Measurements from ENCODE around the gene UCK1. TPM values are rescaled to one million over a fixed set of nuclear protein-coding genes. Genes with fewer than 3 reads are reported as not detected.

Gene UCK1
- total RNA-seq, 1 donor from 2014 or later = 36.8 TPM

- peaks cover 21% of the 10 kb centered on the region for H3K36me3 Mint-ChIP-seq
- DNase-seq (ENCODE audit: extremely low spot score, unreplicated experiment) = no peak
- peaks cover 5% of the 10 kb centered on the region for H3K4me1 Mint-ChIP-seq (ENCODE audit: unreplicated experiment)
Measured at GRCh38 chr9:131496844-131497405, 34.1 kb downstream of the UCK1 start.

GRCh38 chr9:131495785-131496184 is 35.3 kb downstream of the UCK1 start:
- H3K27ac Mint-ChIP-seq = no peak overlapping the region
- H3K36me3 Mint-ChIP-seq = peaks cover 20% of the 10 kb centered on the region
- no peaks in the 10 kb centered on the region for H3K27me3 Mint-ChIP-seq
- no peak for DNase-seq (ENCODE audit: extremely low spot score, unreplicated experiment)
- H3K4me1 Mint-ChIP-seq (ENCODE audit: unreplicated experiment) = no peaks in the 10 kb centered on the region
- no peaks in the 10 kb centered on the region for H3K9me3 Mint-ChIP-seq
- no peak for TF ChIP-seq CTCF (conservative IDR thresholded peaks at IDR 0.05)
- H3K4me3 Mint-ChIP-seq = no peak overlapping the region

More at GRCh38 chr9:131496844-131497405, 34.1 kb downstream of the UCK1 start:
- Mint-ChIP-seq H3K4me3 (no peak overlapping the region), H3K9me3 (no peaks in the 10 kb centered on the region), H3K27me3 (no peaks in the 10 kb centered on the region), H3K27ac (no peak overlapping the region)
- no peak for TF ChIP-seq CTCF (conservative IDR thresholded peaks at IDR 0.05)

- no peak for TF ChIP-seq CTCF (conservative IDR thresholded peaks at IDR 0.05)
- peaks cover 26% of the 10 kb centered on the region for H3K36me3 Mint-ChIP-seq
- no peak overlapping the region for H3K4me3 Mint-ChIP-seq
- DNase-seq (ENCODE audit: extremely low spot score, unreplicated experiment) = no peak
- no peak overlapping the region for H3K27ac Mint-ChIP-seq
- no peaks in the 10 kb centered on the region for H3K9me3 Mint-ChIP-seq
- H3K27me3 Mint-ChIP-seq = no peaks in the 10 kb centered on the region
- no peaks in the 10 kb centered on the region for H3K4me1 Mint-ChIP-seq (ENCODE audit: unreplicated experiment)
Measured at GRCh38 chr9:131494296-131494870, 36.7 kb downstream of the UCK1 start.

- no peak overlapping the region for H3K4me3 Mint-ChIP-seq
- no peaks in the 10 kb centered on the region for H3K27me3 Mint-ChIP-seq
- no peak for DNase-seq (ENCODE audit: extremely low spot score, unreplicated experiment)
- peak overlapping the region; percentile 6 for H3K27ac Mint-ChIP-seq
- no peaks in the 10 kb centered on the region for H3K4me1 Mint-ChIP-seq (ENCODE audit: unreplicated experiment)
- peaks cover 30% of the 10 kb centered on the region for H3K36me3 Mint-ChIP-seq
- H3K9me3 Mint-ChIP-seq = no peaks in the 10 kb centered on the region
- no peak for TF ChIP-seq CTCF (conservative IDR thresholded peaks at IDR 0.05)
Measured at GRCh38 chr9:131492070-131492469, 39.0 kb downstream of the UCK1 start.

GRCh38 chr9:131491001-131491710 is 39.9 kb downstream of the UCK1 start:
- no peak overlapping the region for H3K4me3 Mint-ChIP-seq
- peaks cover 30% of the 10 kb centered on the region for H3K36me3 Mint-ChIP-seq
- TF ChIP-seq CTCF (conservative IDR thresholded peaks at IDR 0.05) = no peak
- DNase-seq (ENCODE audit: extremely low spot score, unreplicated experiment) = no peak
- no peaks in the 10 kb centered on the region for H3K4me1 Mint-ChIP-seq (ENCODE audit: unreplicated experiment)
- H3K27ac Mint-ChIP-seq = no peak overlapping the region
- H3K27me3 Mint-ChIP-seq = no peaks in the 10 kb centered on the region
- no peaks in the 10 kb centered on the region for H3K9me3 Mint-ChIP-seq
